Endothelial cell of umbilical vein (primary cell): ENCODE data around the gene C3orf33.

Source experiments
- CTCF ChIP-seq, 2 donors: IDR thresholded peaks; 1 replicate in 1 of 2; 2 replicates in 1 of 2; pipeline ENCODE4 v1.5.1; 2011; ENCODE audit warnings: low read length in 2 of 2, mild to moderate bottlenecking in 2 of 2, moderate library complexity in 2 of 2, control low read depth in 1 of 2, inconsistent platforms in 1 of 2, low read depth in 1 of 2; ENCODE audit not compliant: insufficient read depth in 1 of 2; ENCODE audit errors: extremely low read depth in 1 of 2
- EZH2 ChIP-seq: IDR thresholded peaks from 2 replicates; pipeline ENCODE4 v1.6.1; 2012; ENCODE audit warnings: borderline replicate concordance, low read depth, mild to moderate bottlenecking, moderate library complexity, low read length, inconsistent platforms; ENCODE audit not compliant: severe bottlenecking
- FOS ChIP-seq: IDR thresholded peaks from 2 replicates; pipeline ENCODE4 v1.6.1; 2011; ENCODE audit warnings: mild to moderate bottlenecking, low read length, moderate library complexity, borderline replicate concordance; ENCODE audit not compliant: insufficient read depth
- GATA2 ChIP-seq: IDR thresholded peaks from 2 replicates; pipeline ENCODE4 v1.7.0; 2011; ENCODE audit warnings: low read depth, mild to moderate bottlenecking, moderate library complexity, mixed read lengths, low read length; ENCODE audit not compliant: insufficient read length, insufficient read depth
- MAX ChIP-seq: IDR thresholded peaks from 2 replicates; pipeline ENCODE4 v1.6.1; 2011; ENCODE audit not compliant: insufficient read depth, insufficient read length
- POLR2A ChIP-seq: IDR thresholded peaks from 2 replicates; pipeline ENCODE4 v1.6.1; 2012; ENCODE audit warnings: low read depth, mild to moderate bottlenecking, control low read depth, low read length
- POLR2AphosphoS5 ChIP-seq: IDR thresholded peaks from 2 replicates; pipeline ENCODE4 v1.6.1; 2012; ENCODE audit warnings: low read depth, mild to moderate bottlenecking, control low read depth, low read length, moderate library complexity; ENCODE audit not compliant: insufficient read depth

GRCh38 chr3:155853214-155854140 is 47.4 kb upstream of the C3orf33 start:
- TF ChIP-seq POLR2A: no peak
- no peak for TF ChIP-seq CTCF (IDR thresholded peaks at IDR 0.05; ENCODE audit: extremely low read depth in 1 of 2, insufficient read depth in 1 of 2, low read depth in 1 of 2, low read length in 2 of 2)
- no peak for TF ChIP-seq GATA2
- no peak for TF ChIP-seq EZH2
- no peak for TF ChIP-seq FOS
- no peak for TF ChIP-seq POLR2AphosphoS5
- TF ChIP-seq MAX: no peak
